Measurements from ENCODE around the gene LAMTOR3.

- TF ChIP-seq POLR2A (IDR thresholded peaks at IDR 0.05) = no peak
- no peak for TF ChIP-seq CTCF (IDR thresholded peaks at IDR 0.05)
These were observed 8.5 kb downstream of the LAMTOR3 start for GRCh38 chr4:99885687-99886086.

All from tibial nerve (tissue), 3 donors.